KMS-11 (cell line): ENCODE measurements around the gene YPEL2.
"Not testable (repeated sequence)": the region's sequence is repeated elsewhere in the genome, so short reads cannot be mapped to it uniquely, and the experiment has no call there.

ENCODE experiments used
- H2AFZ ChIP-seq: fragments of 200-600 bp; sonication (generic); 2 replicates; pipeline ENCODE4 v1.6.1; 2016; ENCODE audit warnings: antibody characterized with exemption, mixed run types, low read depth
- H3K27ac ChIP-seq: fragments of 200-600 bp; sonication (generic); 2 replicates; pipeline ENCODE4 v1.6.1; 2016; ENCODE audit warnings: mild to moderate bottlenecking, mixed run types
- H3K27me3 ChIP-seq: fragments of 200-600 bp; sonication (generic); 2 replicates; pipeline ENCODE4 v1.6.1; 2017; ENCODE audit warnings: mild to moderate bottlenecking, low read depth, mixed run types, moderate library complexity; ENCODE audit not compliant: insufficient read depth
- H3K36me3 ChIP-seq: fragments of 200-600 bp; sonication (generic); 2 replicates; pipeline ENCODE4 v1.6.1; 2017; ENCODE audit warnings: mild to moderate bottlenecking, mixed run types; ENCODE audit not compliant: insufficient read depth
- H3K4me1 ChIP-seq: fragments of 200-600 bp; sonication (generic); 2 replicates; pipeline ENCODE4 v1.6.1; 2016; ENCODE audit warnings: mild to moderate bottlenecking, low read depth, mixed run types; ENCODE audit not compliant: poor library complexity, severe bottlenecking
- H3K4me2 ChIP-seq: fragments of 200-600 bp; sonication (generic); 2 replicates; pipeline ENCODE4 v1.7.0; 2016; ENCODE audit warnings: mild to moderate bottlenecking, mixed run types
- H3K4me3 ChIP-seq: fragments of 200-600 bp; sonication (generic); IDR thresholded peaks from 2 replicates; pipeline ENCODE4 v1.6.1; 2017; ENCODE audit warnings: low read depth, low read length, mixed read lengths; ENCODE audit not compliant: insufficient read depth
- H3K79me2 ChIP-seq: fragments of 200-600 bp; sonication (generic); 2 replicates; pipeline ENCODE4 v1.6.1; 2016; ENCODE audit warnings: low read depth, mixed run types; ENCODE audit not compliant: insufficient read depth
- H3K9ac ChIP-seq: fragments of 200-600 bp; sonication (generic); 2 replicates; pipeline ENCODE4 v1.6.1; 2016; ENCODE audit warnings: mild to moderate bottlenecking, mixed run types
- H4K20me1 ChIP-seq: fragments of 200-600 bp; sonication (generic); 2 replicates; pipeline ENCODE4 v1.6.1; 2016; ENCODE audit warnings: mild to moderate bottlenecking, mixed run types; ENCODE audit not compliant: insufficient read depth
- TF ChIP-seq, protein P1 (sequence below): fragments of 200-600 bp; sonication (generic); conservative IDR thresholded peaks from 2 replicates; pipeline ENCODE4 v1.6.1; 2017; ENCODE audit warnings: low read depth, mild to moderate bottlenecking, antibody characterized with exemption, low read length, moderate library complexity, mixed read lengths

YPEL2 gene

DNA sequence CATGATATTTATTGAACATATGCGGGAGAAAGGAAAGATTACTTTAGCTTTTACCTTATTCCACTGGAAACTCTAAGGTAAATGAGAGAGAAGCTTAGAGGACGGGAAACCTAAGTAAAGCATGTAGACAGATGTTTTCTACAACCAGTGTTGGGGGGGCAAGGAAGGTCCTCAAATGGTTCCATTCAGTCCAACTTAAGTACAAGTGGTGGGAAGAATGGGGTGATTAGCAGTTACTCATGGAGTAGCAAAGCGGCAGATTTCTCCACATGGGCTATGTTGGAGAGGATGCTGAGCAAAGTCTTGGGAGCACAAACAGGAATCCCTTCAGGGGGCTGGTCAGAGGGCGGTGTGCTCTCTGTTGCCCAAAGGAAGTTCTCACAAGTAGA, 78.6 kb downstream of the YPEL2 start:
- H3K27ac ChIP-seq: no peak overlapping the region
- H4K20me1 ChIP-seq: no peaks in the 10 kb centered on the region
- H3K9ac ChIP-seq: no peak overlapping the region
- H3K4me1 ChIP-seq: no peaks in the 10 kb centered on the region
- H3K4me3 ChIP-seq: no peak overlapping the region
- H3K36me3 ChIP-seq: no peaks in the 10 kb centered on the region
- H3K79me2 ChIP-seq: no peaks in the 10 kb centered on the region
- H3K27me3 ChIP-seq: no peaks in the 10 kb centered on the region
- TF ChIP-seq, protein P1, sequence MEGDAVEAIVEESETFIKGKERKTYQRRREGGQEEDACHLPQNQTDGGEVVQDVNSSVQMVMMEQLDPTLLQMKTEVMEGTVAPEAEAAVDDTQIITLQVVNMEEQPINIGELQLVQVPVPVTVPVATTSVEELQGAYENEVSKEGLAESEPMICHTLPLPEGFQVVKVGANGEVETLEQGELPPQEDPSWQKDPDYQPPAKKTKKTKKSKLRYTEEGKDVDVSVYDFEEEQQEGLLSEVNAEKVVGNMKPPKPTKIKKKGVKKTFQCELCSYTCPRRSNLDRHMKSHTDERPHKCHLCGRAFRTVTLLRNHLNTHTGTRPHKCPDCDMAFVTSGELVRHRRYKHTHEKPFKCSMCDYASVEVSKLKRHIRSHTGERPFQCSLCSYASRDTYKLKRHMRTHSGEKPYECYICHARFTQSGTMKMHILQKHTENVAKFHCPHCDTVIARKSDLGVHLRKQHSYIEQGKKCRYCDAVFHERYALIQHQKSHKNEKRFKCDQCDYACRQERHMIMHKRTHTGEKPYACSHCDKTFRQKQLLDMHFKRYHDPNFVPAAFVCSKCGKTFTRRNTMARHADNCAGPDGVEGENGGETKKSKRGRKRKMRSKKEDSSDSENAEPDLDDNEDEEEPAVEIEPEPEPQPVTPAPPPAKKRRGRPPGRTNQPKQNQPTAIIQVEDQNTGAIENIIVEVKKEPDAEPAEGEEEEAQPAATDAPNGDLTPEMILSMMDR: no peak
- H2AFZ ChIP-seq: no peak overlapping the region
- H3K4me2 ChIP-seq: no peak overlapping the region

DNA sequence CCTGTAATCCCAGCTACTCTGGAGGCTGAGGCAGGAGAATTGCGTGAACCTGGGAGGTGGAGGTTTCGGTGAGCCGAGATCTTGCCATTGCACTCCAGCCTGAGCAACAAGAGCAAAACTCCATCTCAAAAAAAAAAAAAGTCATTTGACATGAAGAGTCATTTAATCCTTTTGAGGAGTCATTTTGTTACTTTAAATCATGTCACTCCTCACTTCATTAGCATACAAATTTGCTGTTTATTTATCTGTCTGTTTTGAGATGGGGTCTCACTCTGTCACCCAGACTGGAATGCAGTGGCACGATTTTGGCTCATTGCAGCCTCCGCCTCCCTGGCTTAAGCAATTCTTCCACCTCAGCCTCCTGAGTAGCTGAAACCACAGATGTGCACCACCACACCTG, 81.0 kb downstream of the YPEL2 start:
- H3K4me1 ChIP-seq, H3K79me2 ChIP-seq, H3K4me3 ChIP-seq, H3K27me3 ChIP-seq, H3K4me2 ChIP-seq, H2AFZ ChIP-seq, H3K9ac ChIP-seq, H4K20me1 ChIP-seq, H3K36me3 ChIP-seq, H3K27ac ChIP-seq: not testable (repeated sequence)

DNA sequence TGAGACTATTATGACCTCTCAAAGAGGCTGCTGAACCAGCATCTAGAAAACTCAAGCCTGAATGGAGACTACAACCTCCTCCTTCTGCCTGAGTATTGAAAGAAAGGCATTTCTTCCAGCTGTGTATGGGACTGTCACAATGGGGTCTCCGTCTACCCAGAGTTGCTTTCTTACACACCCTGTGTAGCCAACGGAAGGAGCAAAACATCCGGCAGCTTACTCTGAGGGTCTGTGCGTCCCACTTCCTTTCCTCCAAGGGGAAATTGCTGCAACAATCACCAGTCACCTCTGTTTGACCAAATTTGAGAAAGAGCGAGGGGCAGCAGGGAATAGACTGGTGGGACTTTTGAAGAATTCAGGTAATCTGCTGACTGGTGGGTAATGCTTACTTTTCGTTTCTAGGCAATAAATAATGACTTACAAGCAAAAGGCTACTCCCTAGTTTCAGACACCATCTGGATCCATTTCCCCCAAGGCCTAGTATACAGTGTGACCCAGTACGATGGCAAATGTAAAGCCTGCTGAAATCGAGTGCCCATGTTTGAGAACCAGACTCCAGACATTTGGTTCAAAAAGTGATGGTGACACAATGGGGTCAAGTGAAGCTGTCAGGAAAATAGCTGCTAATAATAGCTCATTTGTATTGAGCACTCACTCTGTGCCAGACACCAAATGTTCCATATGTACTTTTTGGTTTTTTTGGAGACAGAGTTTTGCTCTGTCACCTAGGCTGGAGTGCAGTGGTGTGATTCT, 81.7 kb downstream of the YPEL2 start:
- Histone ChIP-seq H3K9ac (no peak overlapping the region), H3K27me3 (no peaks in the 10 kb centered on the region), H3K27ac (no peak overlapping the region), H3K79me2 (no peaks in the 10 kb centered on the region), H2AFZ (no peak overlapping the region), H3K4me2 (no peak overlapping the region), H3K4me1 (no peaks in the 10 kb centered on the region), H4K20me1 (no peaks in the 10 kb centered on the region), H3K4me3 (no peak overlapping the region), H3K36me3 (no peaks in the 10 kb centered on the region)
- TF ChIP-seq, protein P1: no peak

- TF ChIP-seq, protein P1: no peak
- no peaks in the 10 kb centered on the region for H4K20me1 ChIP-seq
- H3K4me2 ChIP-seq: no peak overlapping the region
These were observed 83.9 kb downstream of the YPEL2 start for GRCh38 chr17:59415397-59415796.

GRCh38 chr17:59416184-59416583, 84.7 kb downstream of the YPEL2 start:
- Histone ChIP-seq H2AFZ (no peak overlapping the region), H3K4me2 (no peak overlapping the region), H4K20me1 (no peaks in the 10 kb centered on the region), H3K27ac (no peak overlapping the region), H3K36me3 (no peaks in the 10 kb centered on the region), H3K9ac (no peak overlapping the region), H3K27me3 (no peaks in the 10 kb centered on the region), H3K4me3 (no peak overlapping the region), H3K79me2 (no peaks in the 10 kb centered on the region), H3K4me1 (no peaks in the 10 kb centered on the region)
- TF ChIP-seq, protein P1: no peak

More at GRCh38 chr17:59415397-59415796, 83.9 kb downstream of the YPEL2 start:
- H3K27ac ChIP-seq: no peak overlapping the region
- H2AFZ ChIP-seq: no peak overlapping the region
- H3K36me3 ChIP-seq: no peaks in the 10 kb centered on the region
- H3K79me2 ChIP-seq: no peaks in the 10 kb centered on the region
- H3K9ac ChIP-seq: no peak overlapping the region
- H3K4me3 ChIP-seq: no peak overlapping the region
- H3K27me3 ChIP-seq: no peaks in the 10 kb centered on the region
- H3K4me1 ChIP-seq: no peaks in the 10 kb centered on the region
